Activated naive CD4-positive, alpha-beta T cell treated with anti-CD3 and anti-CD28 coated beads for 36 hours (primary cell): Measurements from ENCODE around the gene SLC22A31. TPM values are rescaled to one million over a fixed set of nuclear protein-coding genes. Genes with fewer than 3 reads are reported as not detected.

Source experiments
- CTCF ChIA-PET: fragments of 350-600 bp; sonication (Branson Sonifier 250); formaldehyde crosslinking; loops from one replicate; lab custom pipeline; 2021; ENCODE audit warnings: antibody characterized with exemption; lab: Charles Lee
- DNase-seq: peaks from one replicate; pipeline ENCODE4 v3.0.0-alpha.2; 2020
- H3K27ac Mint-ChIP-seq: one replicate; pipeline ENCODE4 v1.8.0; 2021; ENCODE audit warnings: mild to moderate bottlenecking, mixed read lengths
- H3K27me3 Mint-ChIP-seq: one replicate; pipeline ENCODE4 v1.8.0; 2021; ENCODE audit warnings: low read depth, mixed read lengths
- H3K36me3 Mint-ChIP-seq: one replicate; pipeline ENCODE4 v1.8.0; 2021; ENCODE audit warnings: low read depth, mixed read lengths
- H3K4me1 Mint-ChIP-seq: one replicate; pipeline ENCODE4 v1.8.0; 2021; ENCODE audit warnings: low read depth, mixed read lengths
- H3K4me3 Mint-ChIP-seq: one replicate; pipeline ENCODE4 v1.8.0; 2021; ENCODE audit warnings: mild to moderate bottlenecking, moderate library complexity, mixed read lengths
- H3K9me3 Mint-ChIP-seq: one replicate; pipeline ENCODE4 v1.8.0; 2021; ENCODE audit warnings: mixed read lengths
- intact Hi-C: fragments of 100-400 bp; cut with micrococcal nuclease; formaldehyde crosslinking; loops from one replicate; pipeline ENCODE4 v1.15.1; 2023
- total RNA-seq, 2 experiments: library from RNA; stranded (reverse); gene quantifications; one replicate each; pipeline ENCODE4 v1.2.3, GENCODE V29; 2021

The SLC22A31 gene
- total RNA-seq, 2 experiments from 2014 or later = 0.31 to 0.64 TPM

DNA sequence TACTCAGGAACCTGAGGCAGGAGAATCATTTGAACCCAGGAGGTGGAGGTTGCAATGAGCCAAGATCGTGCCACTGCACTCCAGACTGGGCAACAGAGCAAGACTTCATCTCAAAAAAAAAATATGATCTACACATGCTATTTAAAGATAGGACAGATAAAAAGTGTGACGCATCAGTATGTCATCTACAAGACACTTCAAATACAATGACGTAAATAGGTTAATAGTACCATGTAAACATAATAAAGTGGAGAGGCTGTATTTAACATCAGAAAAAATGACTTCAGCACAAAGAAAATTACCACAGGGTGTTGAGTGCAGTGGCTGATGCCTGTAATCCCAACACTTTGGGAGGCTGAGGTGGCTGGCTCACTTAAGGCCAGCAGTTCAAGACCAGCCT, 37.4 kb upstream of the SLC22A31 start:
- CTCF ChIA-PET = no interaction called here
- peaks cover 13% of the 10 kb centered on the region for H3K4me1 Mint-ChIP-seq
- DNase-seq = no peak

DNA sequence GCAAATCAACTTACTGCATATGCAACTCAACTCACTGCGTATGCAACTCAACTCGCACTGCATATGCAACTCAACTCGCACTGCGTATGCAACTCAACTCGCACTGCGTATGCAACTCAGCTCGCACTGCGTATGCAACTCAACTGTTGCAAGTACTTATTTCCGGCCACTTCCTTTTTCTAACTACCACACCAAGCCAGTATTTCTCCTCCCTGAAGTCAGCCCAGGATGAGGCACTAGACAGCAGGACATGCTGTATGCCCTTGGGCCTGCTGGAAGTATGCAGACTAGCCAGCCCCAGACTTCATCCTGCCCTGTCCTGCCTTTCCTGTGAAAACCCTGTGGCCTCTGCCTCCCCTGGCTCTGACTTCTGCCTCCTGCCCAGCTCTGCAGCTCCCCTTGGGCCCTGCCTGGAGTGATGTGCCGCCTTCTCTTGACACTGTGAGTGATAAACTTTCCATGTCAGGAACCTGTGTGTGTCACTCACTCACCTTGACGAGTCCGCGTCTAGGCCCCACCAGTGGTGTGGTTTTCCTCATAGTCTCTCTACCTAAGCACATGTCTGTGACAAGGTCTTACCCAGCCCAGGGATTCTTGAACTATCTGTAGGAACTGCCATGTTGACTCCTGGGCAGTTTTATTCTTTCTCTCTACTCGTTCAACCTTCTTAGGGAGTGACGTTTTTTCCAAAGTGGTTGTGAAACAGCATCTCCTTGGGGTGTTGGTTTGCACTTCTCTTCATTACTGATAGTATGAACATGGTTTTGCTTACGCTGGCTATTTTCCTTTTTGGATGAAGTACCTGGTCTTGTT, 33.5 kb upstream of the SLC22A31 start:
- H3K9me3 Mint-ChIP-seq = peaks cover 6% of the 10 kb centered on the region
- intact Hi-C loops = no loop called here
- peaks cover 4% of the 10 kb centered on the region for H3K4me1 Mint-ChIP-seq
- H3K4me3 Mint-ChIP-seq = no peak overlapping the region
- CTCF ChIA-PET = no interaction called here
- H3K27me3 Mint-ChIP-seq = no peaks in the 10 kb centered on the region
- H3K36me3 Mint-ChIP-seq = peaks cover 33% of the 10 kb centered on the region
- H3K27ac Mint-ChIP-seq = no peak overlapping the region
- DNase-seq = no peak

More for the DNA sequence above, 37.4 kb upstream of the SLC22A31 start:
- Mint-ChIP-seq H3K27me3 (no peaks in the 10 kb centered on the region), H3K27ac (no peak overlapping the region), H3K4me3 (no peak overlapping the region), H3K9me3 (peaks cover under 1% of the 10 kb centered on the region), H3K36me3 (peaks cover 10% of the 10 kb centered on the region)
- intact Hi-C loops = no loop called here

DNA sequence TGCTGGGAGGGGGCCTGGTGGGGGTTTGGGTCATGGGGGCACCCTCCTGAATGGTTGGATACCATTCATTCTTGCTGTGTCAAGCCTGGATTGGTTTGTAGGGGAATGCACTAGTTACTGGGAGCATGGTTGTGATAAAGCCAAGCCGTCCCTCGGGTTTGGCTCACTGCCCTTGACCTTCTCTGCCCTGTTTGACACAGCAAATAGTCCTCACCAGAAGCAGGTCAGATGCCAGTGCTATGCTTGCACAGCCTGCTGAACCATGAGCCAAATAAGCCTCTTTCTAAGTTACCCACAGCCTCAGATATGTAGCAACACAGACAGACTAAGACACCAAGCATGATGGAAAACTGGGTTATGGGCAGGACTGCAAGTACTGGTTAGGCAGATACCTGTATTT, 31.8 kb upstream of the SLC22A31 start:
- Mint-ChIP-seq H3K4me1 (peaks cover 4% of the 10 kb centered on the region), H3K27ac (no peak overlapping the region), H3K9me3 (peaks cover 21% of the 10 kb centered on the region), H3K27me3 (no peaks in the 10 kb centered on the region), H3K4me3 (no peak overlapping the region), H3K36me3 (peaks cover 51% of the 10 kb centered on the region)
- no peak for DNase-seq
- CTCF ChIA-PET = no interaction called here
- intact Hi-C loops = no loop called here

DNA sequence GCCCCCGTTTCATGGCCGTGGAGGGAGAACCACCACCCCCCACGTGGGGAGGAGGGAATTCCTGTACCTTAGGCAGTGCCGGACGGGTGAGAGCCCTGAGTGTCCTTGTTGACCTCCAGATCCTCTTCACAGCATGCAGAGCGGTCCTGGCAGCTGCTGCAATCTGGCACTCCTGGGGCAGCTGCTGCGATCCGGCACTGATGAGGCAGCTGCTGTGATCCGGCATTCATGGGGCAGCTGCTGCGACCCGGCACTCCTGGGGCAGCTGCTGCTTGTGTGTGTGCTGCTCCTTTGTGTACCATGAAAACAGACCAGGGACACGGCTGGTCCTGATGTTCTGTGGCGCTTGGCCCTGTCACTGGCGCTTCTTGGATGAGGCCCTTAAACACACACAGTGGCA, 29.9 kb upstream of the SLC22A31 start:
- H3K4me3 Mint-ChIP-seq = no peak overlapping the region
- peaks cover 69% of the 10 kb centered on the region for H3K36me3 Mint-ChIP-seq
- H3K9me3 Mint-ChIP-seq = peaks cover 28% of the 10 kb centered on the region
- CTCF ChIA-PET = no interaction called here
- intact Hi-C loops = no loop called here
- peaks cover 4% of the 10 kb centered on the region for H3K4me1 Mint-ChIP-seq
- DNase-seq = no peak
- no peak overlapping the region for H3K27ac Mint-ChIP-seq
- no peaks in the 10 kb centered on the region for H3K27me3 Mint-ChIP-seq

DNA sequence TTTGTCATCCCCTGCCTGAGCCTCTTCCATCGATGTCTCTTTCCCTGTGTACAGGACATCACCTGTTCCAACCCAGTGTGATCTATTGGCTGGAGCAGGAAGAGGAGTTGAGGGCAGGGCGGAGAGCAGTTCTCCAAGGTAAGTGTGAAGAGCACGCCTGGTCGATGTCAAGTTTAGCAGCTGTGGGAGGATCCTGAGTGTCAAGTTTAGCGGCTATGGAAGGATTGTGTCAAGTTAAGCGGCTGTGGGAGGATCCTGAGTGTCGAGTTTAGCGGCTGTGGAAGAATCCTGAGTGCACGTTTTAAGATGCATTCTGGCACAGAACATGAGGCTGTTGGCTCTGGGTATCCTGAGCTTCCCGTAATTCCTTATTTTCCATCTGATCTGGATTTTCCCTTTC, 24.3 kb upstream of the SLC22A31 start:
- Mint-ChIP-seq H3K4me1 (no peaks in the 10 kb centered on the region), H3K27ac (no peak overlapping the region), H3K4me3 (no peak overlapping the region), H3K36me3 (peaks cover 58% of the 10 kb centered on the region), H3K9me3 (peaks cover 26% of the 10 kb centered on the region), H3K27me3 (no peaks in the 10 kb centered on the region)
- DNase-seq = no peak
- CTCF ChIA-PET = interaction anchor here (0.6 to 1.2 kb wide), 2 partner anchors 10 to 64 kb away, joined by 3 read pairs; no protein-coding TSS in a partner anchor
- intact Hi-C loops = no loop called here

DNA sequence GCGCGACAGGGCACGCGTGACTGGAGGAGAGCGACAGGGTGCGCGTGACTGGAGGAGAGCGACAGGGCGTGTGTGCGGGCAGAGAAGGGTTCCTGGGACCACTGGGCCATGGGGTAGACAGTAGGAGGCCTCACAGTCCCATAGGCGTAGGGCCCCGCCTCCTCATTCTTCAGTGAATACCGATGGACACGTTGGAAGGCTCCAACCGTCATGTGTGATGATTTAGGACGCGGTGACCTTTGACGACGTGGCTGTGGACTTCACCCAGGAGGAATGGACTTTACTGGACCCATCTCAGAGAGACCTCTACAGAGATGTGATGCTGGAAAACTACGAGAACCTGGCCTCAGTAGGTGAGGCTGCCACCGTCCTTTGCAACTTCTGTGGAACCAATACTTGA, 22.6 kb upstream of the SLC22A31 start:
- intact Hi-C loops = no loop called here
- H3K27me3 Mint-ChIP-seq = no peaks in the 10 kb centered on the region
- CTCF ChIA-PET = no interaction called here
- peaks cover 13% of the 10 kb centered on the region for H3K9me3 Mint-ChIP-seq
- H3K4me3 Mint-ChIP-seq = no peak overlapping the region
- no peak overlapping the region for H3K27ac Mint-ChIP-seq
- peaks cover 7% of the 10 kb centered on the region for H3K4me1 Mint-ChIP-seq
- H3K36me3 Mint-ChIP-seq = peaks cover 44% of the 10 kb centered on the region
- no peak for DNase-seq

DNA sequence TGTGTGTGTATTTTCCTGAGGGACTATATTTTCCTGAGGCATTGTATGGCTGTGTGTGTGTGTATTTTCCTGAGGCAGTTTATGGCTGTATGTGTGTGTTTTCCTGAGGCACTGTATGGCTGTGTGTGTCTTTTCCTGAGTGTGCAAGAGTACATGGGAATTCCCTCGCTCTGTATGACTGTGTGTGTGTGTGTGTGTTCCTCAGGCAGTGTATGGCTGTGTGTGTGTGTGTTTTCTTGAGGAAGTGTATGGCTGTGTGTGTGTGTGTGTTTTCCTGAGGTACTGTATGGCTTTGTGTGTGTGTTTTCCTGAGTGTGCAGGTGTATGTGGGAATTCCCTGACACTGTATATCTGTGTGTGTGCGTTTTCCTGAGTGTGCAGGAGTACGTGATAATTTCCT, 21.3 kb upstream of the SLC22A31 start:
- Mint-ChIP-seq H3K4me3 (no peak overlapping the region), H3K4me1 (peaks cover 11% of the 10 kb centered on the region), H3K36me3 (peaks cover 31% of the 10 kb centered on the region), H3K9me3 (peaks cover 2% of the 10 kb centered on the region), H3K27me3 (no peaks in the 10 kb centered on the region), H3K27ac (no peak overlapping the region)
- intact Hi-C loops = no loop called here
- no peak for DNase-seq
- CTCF ChIA-PET = no interaction called here

DNA sequence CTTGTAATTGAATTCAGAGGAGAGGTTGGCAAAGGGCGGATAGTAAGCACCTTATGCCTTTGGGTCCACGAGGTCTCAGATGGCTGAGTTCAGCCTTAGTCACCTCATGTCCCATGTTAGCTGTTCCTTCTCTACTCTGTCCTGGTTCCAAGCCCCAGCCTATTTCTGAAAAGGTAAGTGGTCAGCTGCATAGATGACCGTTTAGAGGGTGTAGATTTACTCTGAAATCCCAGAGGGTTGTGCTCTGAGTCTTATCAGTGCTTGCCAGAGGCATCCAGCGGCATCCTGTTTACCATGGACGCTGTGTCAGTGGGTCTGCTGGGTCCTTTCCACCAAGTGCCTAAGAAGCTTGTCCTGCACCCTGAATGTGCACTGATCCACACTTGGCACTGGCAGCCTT, 19.0 kb upstream of the SLC22A31 start:
- no peak for DNase-seq
- H3K4me3 Mint-ChIP-seq = peak overlapping the region; percentile 58
- H3K36me3 Mint-ChIP-seq = peaks cover 10% of the 10 kb centered on the region
- CTCF ChIA-PET = no interaction called here
- H3K27me3 Mint-ChIP-seq = no peaks in the 10 kb centered on the region
- no peak overlapping the region for H3K27ac Mint-ChIP-seq
- peaks cover 20% of the 10 kb centered on the region for H3K4me1 Mint-ChIP-seq
- intact Hi-C loops = loop anchor here (5.0 kb wide), 1 partner anchor 122 kb away; no protein-coding TSS in a partner anchor
- no peaks in the 10 kb centered on the region for H3K9me3 Mint-ChIP-seq

DNA sequence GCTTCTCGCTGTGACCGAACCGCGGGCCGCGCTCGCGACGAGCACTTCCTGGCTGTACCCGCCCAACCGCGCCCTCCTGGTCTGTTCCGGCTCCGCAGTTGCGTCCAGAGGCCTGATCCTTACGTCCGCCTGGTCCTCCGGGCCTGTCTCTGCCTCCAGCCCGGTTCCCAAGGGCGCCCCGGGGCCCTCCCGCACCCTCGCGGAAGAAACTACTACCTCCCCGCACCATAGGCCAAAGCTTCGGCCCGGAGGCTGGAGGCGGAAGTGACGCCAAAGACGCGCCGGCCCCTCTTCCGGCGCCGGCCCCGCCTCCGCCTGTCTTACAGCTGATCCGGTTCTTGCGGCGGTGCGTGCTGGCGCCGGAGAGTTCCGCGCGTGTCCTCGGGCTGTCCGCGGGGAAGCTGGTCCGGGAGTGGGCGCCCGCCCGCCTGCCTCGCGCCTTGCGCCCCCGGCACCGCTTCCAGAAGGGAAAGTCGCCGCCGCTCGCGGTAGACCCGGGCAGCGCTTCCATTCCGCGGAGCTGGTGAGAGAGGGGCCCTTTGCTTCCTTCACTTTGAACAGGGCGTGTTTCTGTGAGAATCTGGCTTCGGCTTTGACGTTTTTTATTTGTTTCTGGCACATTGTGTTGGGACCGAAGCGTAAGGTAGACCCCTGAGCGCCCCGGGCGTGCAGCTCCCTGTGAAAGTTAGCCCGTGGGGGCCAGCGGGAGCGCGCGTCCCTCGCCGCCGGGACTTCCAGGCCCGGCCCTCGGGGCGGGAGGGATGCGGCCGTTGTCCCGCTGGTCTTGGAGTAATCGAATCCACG, 17.3 kb upstream of the SLC22A31 start, which contains the start of gene ZNF778:
Gene ZNF778, plus strand, starts transcription at position 316 of the 804 bp plus-strand sequence. CDS start 3,425 bp downstream, outside the sequence.
- peak within 1 kb of the TSS; percentile 89 for H3K27ac Mint-ChIP-seq
- intact Hi-C loops = loop anchor here (1.0 to 5.0 kb wide), 3 partner anchors 120 to 405 kb away; partner anchors contain the start of gene TRAPPC2L
- H3K27me3 Mint-ChIP-seq = no peaks in the 10 kb centered on the region
- DNase-seq = peak; percentile 83
- no peaks in the 10 kb centered on the region for H3K9me3 Mint-ChIP-seq
- H3K4me3 Mint-ChIP-seq = peak within 1 kb of the TSS; percentile 83
- peaks cover 2% of the 10 kb centered on the region for H3K36me3 Mint-ChIP-seq
- peaks cover 20% of the 10 kb centered on the region for H3K4me1 Mint-ChIP-seq
- CTCF ChIA-PET = interaction anchor here (0.9 to 1.2 kb wide), 3 partner anchors 50 to 291 kb away, joined by 3 read pairs; no protein-coding TSS in a partner anchor

DNA sequence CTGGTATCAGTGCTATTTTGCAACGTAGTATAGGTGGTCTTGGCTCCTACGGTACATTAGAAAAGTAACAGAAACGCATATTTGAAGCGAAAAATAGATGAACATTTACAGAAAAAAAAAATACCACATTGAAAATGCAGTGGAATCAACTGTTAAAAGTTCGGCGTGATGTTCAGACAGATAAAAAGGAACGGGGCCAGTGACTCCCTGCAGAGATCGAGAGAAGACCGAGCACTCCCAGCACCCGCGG, 16.7 kb upstream of the SLC22A31 start:
- CTCF ChIA-PET = interaction anchor here (0.9 kb wide), 1 partner anchor 273 kb away, joined by 3 read pairs; no protein-coding TSS in a partner anchor
- intact Hi-C loops = loop anchor here (1.0 to 5.0 kb wide), 3 partner anchors 120 to 405 kb away; partner anchors contain the start of gene TRAPPC2L
- no peaks in the 10 kb centered on the region for H3K36me3 Mint-ChIP-seq
- no peaks in the 10 kb centered on the region for H3K9me3 Mint-ChIP-seq
- peak overlapping the region; percentile 89 for H3K27ac Mint-ChIP-seq
- DNase-seq = no peak
- H3K4me1 Mint-ChIP-seq = peaks cover 20% of the 10 kb centered on the region
- no peaks in the 10 kb centered on the region for H3K27me3 Mint-ChIP-seq
- H3K4me3 Mint-ChIP-seq = peak overlapping the region; percentile 83

DNA sequence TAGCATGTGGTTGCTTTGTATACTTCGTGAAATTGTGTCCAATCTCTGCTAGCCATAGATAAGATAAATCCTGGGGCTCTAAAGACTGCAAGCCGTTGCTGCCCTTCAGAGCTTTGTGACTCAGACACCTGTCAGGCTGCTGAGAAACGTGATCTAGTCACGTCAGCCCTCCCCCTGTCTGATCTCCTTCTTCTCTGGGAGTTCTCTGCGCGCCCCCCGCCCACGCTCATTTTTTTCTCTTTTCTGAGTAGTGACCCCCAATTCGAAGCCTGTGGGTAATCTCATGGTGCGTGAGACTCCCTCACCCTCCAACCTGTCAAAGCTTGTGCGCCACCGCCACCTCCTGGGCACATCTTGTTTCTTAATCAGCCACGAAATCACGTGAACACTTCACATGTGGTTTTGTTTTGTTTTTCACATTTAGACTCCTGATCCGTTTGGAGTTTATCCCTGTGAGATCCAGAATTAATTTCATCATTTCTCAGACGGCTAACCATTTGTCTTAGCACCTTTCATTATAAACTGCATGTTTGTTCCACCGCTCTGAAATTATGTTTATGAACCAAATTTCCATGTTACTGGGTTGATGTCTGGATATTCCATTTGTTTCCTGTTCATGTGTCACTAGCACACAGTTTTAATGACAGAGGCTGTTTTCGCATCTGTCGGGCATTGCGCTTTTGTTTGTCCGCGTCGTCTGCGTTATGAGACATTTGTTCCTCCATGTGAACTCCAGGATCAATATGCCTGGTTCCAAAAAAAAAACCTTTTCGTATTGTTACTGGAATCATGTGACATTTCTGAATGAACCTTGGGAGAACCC, 16.2 kb upstream of the SLC22A31 start:
- intact Hi-C loops = loop anchor here (1.0 to 5.0 kb wide), 6 partner anchors 25 to 404 kb away; partner anchors contain the start of genes CDH15 and TRAPPC2L
- Mint-ChIP-seq H3K9me3 (no peaks in the 10 kb centered on the region), H3K27ac (peak overlapping the region; percentile 89), H3K4me1 (peaks cover 20% of the 10 kb centered on the region), H3K4me3 (peak overlapping the region; percentile 83), H3K27me3 (no peaks in the 10 kb centered on the region), H3K36me3 (no peaks in the 10 kb centered on the region)
- CTCF ChIA-PET = interaction anchor here (0.6 to 1.2 kb wide), 6 partner anchors 11 to 475 kb away, joined by 3 to 5 read pairs (median 3); partner anchors contain the start of genes GALNS and TRAPPC2L
- peak; percentile 90 for DNase-seq
